Measurements from ENCODE around the gene LMNTD2. TPM values are rescaled to one million over a fixed set of nuclear protein-coding genes. Genes with fewer than 3 reads are reported as not detected.

Gene LMNTD2
- total and polyA plus RNA-seq, 2 of the 13 experiments (the other 11 are each of a cell fraction or from before 2014, with no cell fraction given), result 1.1 to 3.1 TPM

DNA sequence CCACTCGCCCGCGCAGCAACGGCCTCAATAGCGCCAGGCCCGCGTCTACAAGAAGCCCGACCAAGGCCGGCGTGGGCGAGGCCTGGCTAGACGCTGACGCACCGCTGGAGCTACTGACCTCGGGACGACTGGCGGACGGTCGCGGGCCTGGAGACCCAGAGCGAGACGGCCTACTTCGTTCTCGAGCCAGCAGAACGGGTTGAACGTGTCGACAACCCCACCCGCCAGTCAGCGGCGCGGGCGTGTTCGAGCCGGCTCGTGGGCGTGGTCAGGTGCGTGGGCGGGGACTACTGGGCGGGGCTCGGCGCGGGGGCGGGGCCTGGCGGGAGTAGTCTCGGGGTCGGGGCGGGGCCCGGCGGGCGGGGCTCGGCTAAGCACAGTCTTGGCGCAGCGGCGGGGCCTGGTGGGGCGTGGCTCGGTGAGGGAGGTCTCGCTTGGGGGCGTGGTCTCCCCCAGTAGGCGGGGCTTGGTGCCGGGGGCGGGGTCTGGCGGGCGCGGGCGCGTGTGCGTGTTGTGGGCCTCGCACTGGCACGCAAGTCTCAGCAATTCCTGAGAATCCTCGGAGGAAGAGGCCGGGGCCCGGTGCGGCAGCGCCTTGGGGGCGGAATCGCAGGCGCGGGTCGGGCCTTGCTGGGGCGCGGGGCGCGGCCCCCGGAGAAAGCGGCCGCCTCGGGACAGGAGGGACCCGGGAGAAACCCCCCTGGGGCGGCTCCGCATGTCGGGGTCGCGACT, 53.4 kb downstream of the LMNTD2 start, which contains the start of gene RNH1 (continued):
- 0 out of 2 replicates have a peak, but pooled peaks have one; percentile 48 for TF ChIP-seq SNAPC5 (CRISPR knock-in tag; IDR thresholded peaks at IDR 0.05; ENCODE audit: borderline replicate concordance)
- TF ChIP-seq PAF1 (CRISPR knock-in tag; IDR thresholded peaks at IDR 0.05), result no peak
- no peak for TF ChIP-seq ZNF576 (CRISPR knock-in tag; IDR thresholded peaks at IDR 0.05)
- TF ChIP-seq ZNF550 (CRISPR knock-in tag; IDR thresholded peaks at IDR 0.05; ENCODE audit: borderline replicate concordance), result no peak
- TF ChIP-seq REST (IDR thresholded peaks at IDR 0.05; ENCODE audit: borderline replicate concordance in 1 of 2, low read depth in 1 of 2, low read length in 2 of 2), result no peak
- no peak for TF ChIP-seq HMG20A (CRISPR knock-in tag; IDR thresholded peaks at IDR 0.05; ENCODE audit: borderline replicate concordance)
- 0 out of 2 replicates have a peak, but pooled peaks have one; percentile 6 for TF ChIP-seq ZNF362 (CRISPR knock-in tag; IDR thresholded peaks at IDR 0.05; ENCODE audit: borderline replicate concordance)
- no peak for TF ChIP-seq HMGA1 (CRISPR knock-in tag; conservative IDR thresholded peaks at IDR 0.05)
- TF ChIP-seq HOXD1 (CRISPR knock-in tag; IDR thresholded peaks at IDR 0.05), result no peak; the same call in 1 of the 2 replicates
- no peak for TF ChIP-seq ZNF782 (CRISPR knock-in tag; IDR thresholded peaks at IDR 0.05; ENCODE audit: borderline replicate concordance)
- TF ChIP-seq MTA1 (CRISPR knock-in tag; IDR thresholded peaks at IDR 0.05; ENCODE audit: borderline replicate concordance), result 0 out of 2 replicates have a peak, but pooled peaks have one; percentile 2
- TF ChIP-seq ZNF292 (CRISPR knock-in tag; IDR thresholded peaks at IDR 0.05; ENCODE audit: borderline replicate concordance, low read depth), result no peak
- TF ChIP-seq, protein P1, sequence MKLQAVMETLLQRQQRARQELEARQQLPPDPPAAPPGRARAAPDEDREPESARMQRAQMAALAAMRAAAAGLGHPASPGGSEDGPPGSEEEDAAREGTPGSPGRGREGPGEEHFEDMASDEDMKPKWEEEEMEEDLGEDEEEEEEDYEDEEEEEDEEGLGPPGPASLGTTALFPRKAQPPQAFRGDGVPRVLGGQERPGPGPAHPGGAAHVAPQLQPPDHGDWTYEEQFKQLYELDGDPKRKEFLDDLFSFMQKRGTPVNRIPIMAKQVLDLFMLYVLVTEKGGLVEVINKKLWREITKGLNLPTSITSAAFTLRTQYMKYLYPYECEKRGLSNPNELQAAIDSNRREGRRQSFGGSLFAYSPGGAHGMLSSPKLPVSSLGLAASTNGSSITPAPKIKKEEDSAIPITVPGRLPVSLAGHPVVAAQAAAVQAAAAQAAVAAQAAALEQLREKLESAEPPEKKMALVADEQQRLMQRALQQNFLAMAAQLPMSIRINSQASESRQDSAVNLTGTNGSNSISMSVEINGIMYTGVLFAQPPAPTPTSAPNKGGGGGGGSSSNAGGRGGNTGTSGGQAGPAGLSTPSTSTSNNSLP (IDR thresholded peaks at IDR 0.05; ENCODE audit: low read depth, low read length), result peak; percentile 4; the same call in 1 of the 2 replicates
- TF ChIP-seq, protein P2, sequence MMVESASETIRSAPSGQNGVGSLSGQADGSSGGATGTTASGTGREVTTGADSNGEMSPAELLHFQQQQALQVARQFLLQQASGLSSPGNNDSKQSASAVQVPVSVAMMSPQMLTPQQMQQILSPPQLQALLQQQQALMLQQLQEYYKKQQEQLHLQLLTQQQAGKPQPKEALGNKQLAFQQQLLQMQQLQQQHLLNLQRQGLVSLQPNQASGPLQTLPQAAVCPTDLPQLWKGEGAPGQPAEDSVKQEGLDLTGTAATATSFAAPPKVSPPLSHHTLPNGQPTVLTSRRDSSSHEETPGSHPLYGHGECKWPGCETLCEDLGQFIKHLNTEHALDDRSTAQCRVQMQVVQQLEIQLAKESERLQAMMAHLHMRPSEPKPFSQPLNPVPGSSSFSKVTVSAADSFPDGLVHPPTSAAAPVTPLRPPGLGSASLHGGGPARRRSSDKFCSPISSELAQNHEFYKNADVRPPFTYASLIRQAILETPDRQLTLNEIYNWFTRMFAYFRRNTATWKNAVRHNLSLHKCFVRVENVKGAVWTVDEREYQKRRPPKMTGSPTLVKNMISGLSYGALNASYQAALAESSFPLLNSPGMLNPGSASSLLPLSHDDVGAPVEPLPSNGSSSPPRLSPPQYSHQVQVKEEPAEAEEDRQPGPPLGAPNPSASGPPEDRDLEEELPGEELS (CRISPR knock-in tag; IDR thresholded peaks at IDR 0.05), result no peak
- TF ChIP-seq SIN3A (IDR thresholded peaks at IDR 0.05; ENCODE audit: borderline replicate concordance, low read depth, low read length), result no peak
- TF ChIP-seq, protein P3, sequence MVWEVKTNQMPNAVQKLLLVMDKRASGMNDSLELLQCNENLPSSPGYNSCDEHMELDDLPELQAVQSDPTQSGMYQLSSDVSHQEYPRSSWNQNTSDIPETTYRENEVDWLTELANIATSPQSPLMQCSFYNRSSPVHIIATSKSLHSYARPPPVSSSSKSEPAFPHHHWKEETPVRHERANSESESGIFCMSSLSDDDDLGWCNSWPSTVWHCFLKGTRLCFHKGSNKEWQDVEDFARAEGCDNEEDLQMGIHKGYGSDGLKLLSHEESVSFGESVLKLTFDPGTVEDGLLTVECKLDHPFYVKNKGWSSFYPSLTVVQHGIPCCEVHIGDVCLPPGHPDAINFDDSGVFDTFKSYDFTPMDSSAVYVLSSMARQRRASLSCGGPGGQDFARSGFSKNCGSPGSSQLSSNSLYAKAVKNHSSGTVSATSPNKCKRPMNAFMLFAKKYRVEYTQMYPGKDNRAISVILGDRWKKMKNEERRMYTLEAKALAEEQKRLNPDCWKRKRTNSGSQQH (CRISPR knock-in tag; IDR thresholded peaks at IDR 0.05; ENCODE audit: low read depth), result no peak
- TF ChIP-seq ZNF761 (CRISPR knock-in tag; conservative IDR thresholded peaks at IDR 0.05), result no peak

Data from HepG2 (cell line).